GM21367 (cell line): Measurements from ENCODE around the gene KATNAL1.

Experiments used
- ATAC-seq: cut with Tn5 transposase; IDR thresholded peaks from one replicate; pipeline ENCODE4 v1.9.1; 2021; ENCODE audit not compliant: unreplicated experiment

KATNAL1 gene

GRCh38 chr13:30307194-30307970, at the start of gene KATNAL1:
KATNAL1 (minus strand) TSS chr13:30307551; CDS start chr13:30283777, 23,774 bp downstream.
- peak; percentile 36 for ATAC-seq

- ATAC-seq: no peak
These were observed 48.5 kb upstream of the KATNAL1 start for GRCh38 chr13:30355839-30356238.

GRCh38 chr13:30355384-30355699, 48.0 kb upstream of the KATNAL1 start:
- ATAC-seq: no peak

DNA sequence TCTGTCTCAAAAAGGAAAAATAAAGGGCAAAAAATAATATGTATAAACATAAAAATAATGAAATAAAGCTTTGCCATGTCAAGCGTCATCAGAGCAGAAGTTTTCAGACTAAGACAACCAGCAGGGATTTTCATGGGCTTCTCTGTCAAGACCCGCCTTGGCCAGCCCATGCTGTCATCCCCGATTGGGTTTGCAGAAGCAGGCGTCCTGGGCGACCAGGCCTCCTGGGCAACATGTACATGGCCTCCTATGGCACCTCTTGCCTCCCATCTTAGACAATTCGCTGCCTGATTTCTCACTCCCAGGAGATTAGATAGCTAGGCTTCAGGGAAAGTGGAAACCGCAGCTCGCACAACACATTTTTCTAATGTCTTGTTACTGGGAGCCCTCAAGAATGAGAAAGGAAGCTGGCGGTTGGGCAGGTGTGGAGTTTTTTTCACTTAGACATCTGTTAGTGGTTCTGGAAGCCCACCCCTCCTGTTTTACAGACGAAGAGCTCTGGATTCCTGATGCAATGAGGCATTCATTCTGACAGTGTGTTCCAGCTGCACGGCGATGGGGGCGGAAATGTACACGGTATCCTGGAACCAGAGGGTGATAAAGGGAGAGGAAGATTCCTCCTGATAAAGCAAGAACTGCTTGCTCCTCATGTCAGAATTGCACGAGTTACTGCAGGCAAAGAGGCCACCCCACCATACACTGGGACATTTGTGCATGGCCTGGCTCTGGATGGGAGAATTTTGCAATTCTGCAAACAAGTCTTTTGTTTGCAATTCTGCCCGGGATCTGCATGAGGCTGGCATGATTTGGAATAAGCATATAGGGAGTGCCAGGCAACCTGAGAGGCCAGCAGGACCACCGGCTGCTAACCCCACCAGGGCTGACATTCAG, 47.4 kb upstream of the KATNAL1 start:
- ATAC-seq: no peak

GRCh38 chr13:30353471-30354215, 46.3 kb upstream of the KATNAL1 start:
- no peak for ATAC-seq

DNA sequence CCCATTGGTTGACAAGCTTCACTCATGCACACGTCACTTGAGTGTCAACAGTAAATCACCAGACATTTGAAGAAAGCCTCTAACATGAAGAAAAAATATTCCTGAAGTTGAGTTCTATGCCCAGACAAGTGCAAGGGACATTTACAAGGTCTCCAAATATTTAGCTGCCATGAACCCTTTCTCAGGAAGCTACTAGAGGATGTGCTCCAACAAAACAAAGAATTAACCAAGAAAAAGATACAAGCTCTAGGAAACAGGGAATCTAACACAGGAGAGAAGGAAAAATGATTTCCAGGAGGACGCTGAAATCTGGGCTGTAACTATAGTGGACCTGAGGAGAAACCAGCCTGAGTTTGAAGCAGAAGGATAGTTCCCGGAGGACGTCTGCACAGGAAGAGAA, 45.7 kb upstream of the KATNAL1 start:
- ATAC-seq: no peak

DNA sequence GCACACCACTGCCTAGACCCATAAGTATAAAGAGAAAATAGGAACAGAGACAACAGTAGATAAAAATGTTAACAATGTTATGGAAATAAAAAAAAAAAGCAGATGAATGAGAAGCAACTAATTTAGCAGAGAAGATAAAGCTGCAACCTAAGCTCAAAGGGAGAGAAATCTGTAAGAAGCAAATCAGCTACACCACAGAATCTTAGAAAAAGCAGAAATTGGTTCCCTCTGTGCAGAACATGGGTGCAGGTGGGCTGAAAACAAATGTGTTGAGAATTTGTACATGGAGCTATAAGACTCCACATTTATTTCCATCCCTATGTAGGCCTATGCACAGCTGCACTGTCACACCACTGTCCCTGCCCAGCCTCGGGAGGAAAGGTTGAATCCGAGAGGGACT, 44.8 kb upstream of the KATNAL1 start:
- no peak for ATAC-seq

- peak; percentile 20 for ATAC-seq
These were observed 39.4 kb upstream of the KATNAL1 start for GRCh38 chr13:30346789-30347167.

DNA sequence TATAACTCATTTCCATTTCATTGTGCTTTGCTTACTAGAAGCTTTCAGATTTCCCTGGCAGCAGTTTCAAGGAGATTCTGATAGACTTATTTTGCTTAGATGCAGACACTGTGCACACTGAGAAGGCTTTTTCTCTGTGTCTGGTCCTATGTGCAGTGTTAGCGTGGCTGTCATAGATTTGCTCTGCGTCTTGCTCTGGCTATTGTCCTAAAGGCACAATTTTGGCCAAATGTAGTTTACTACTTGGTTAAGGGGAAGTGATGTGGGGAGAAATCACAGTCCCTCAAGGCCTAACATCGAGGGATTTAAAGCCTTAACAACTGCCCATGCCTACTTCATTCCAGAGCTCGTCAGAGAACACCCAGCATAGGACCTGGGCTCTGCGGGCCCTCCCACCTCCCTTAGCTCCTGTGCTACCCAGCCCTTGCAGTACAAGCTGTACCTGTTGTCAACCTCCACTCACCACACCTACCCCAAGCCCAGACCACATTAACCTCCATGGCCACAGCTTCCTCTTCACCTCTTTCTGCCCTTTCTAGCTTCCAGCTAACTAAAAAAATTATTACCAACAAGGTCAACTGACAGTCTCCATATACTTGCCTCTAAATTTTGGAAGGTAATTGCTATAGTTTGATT, 38.9 kb upstream of the KATNAL1 start:
- ATAC-seq: peak; percentile 58

DNA sequence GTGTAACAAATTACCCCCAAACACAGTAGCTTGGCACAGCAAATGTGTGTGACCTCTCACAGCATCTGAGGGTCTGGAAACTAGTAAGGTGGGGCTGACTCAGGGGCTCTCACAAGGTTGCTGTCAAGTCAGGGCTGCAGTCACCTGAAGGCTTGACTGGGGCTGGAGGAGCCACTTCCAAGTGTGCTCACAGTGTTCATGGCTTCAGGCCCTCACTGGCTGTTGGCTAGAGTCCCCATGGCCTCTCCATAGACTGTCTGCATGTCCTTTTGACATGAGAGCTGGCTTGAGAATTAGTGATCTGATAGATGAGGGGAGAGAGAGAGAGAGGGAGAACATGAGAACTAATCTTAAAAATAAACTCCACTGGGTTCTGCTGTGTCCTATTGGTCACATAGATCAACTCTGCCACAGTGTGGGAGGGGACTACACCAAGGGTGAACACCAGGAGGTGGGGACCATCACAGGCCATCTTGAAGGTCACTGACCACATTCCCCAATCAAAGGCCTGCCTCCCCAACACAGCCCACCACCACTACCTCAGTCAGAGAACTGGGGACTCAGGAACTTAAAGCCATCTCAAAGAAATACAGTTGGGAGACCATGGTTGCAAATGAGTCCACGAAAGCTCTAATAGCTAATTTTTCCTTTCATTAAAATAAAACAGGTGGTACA, 38.2 kb upstream of the KATNAL1 start:
- ATAC-seq: no peak

GRCh38 chr13:30341815-30342570, 34.6 kb upstream of the KATNAL1 start:
- no peak for ATAC-seq

DNA sequence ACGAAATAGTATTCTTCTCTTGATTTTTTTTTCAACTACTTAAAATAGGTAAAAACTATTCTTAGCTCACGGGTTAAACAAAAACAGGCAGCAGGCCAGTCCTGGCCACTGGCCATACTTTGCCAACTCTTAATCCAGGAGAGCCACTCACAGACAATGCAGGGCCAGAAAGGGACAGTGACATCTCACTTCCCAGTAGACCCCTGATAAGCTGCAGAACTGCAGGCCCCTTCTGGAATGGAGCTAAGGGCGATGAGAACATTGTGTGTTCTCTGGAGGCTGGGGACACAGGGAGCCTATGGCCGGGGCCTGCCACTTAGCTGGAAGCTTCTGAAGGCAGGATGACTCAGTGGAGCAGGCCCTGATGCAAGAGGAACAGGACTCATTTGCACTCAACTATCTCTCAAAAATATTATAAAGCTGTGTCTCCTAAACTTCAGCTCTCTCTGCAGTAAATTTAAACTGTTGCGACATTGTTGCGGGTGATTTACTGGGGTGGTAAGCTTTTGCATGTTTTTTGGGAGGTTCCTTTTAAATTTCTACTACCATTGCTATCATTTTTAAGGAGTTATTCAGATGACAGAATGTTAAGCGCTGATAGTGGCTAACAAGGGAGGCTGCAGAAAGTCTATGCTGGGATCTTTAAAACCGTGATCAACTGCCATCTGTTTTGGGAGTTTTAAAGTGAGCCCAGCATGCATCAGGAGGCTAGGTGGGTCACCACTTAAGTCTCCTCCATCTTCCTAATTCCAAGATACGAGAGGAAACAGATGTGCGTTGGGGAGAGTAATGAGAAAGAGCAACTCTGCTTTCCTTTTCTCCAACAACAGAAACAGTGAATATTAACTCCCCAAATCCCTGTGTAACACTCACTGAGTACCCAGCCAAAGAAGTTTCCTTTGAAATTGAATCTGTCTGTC, 33.2 kb upstream of the KATNAL1 start:
- ATAC-seq: no peak

DNA sequence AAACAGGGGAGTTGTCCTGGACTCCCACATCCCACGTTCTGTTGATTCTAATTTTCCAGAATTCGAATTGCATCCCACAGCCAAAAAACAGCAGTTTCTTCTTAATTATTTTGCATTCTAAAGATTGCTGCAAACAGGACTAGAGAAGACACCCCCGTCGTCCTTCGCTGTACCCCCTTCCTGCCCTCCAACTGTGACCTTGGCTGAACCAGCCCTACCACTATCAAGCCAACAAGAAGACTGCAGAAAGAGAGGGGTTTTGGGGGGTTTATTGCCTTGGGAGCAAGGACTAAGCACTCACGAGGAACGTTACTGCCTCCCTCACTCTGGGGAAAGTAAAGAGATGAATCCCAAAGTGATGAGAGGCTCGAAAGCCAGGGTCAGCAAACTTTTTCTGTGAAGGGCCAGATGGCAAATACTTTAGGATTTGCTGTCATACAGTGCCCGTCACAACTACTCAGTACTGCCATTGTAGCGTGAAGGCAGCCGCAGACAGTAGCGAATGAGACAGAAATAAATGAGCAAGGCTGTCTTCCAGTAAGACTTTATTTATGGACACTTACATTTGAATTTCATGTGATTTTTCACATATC, 32.5 kb upstream of the KATNAL1 start:
- ATAC-seq: no peak

GRCh38 chr13:30338952-30339351, 31.6 kb upstream of the KATNAL1 start:
- ATAC-seq: no peak

DNA sequence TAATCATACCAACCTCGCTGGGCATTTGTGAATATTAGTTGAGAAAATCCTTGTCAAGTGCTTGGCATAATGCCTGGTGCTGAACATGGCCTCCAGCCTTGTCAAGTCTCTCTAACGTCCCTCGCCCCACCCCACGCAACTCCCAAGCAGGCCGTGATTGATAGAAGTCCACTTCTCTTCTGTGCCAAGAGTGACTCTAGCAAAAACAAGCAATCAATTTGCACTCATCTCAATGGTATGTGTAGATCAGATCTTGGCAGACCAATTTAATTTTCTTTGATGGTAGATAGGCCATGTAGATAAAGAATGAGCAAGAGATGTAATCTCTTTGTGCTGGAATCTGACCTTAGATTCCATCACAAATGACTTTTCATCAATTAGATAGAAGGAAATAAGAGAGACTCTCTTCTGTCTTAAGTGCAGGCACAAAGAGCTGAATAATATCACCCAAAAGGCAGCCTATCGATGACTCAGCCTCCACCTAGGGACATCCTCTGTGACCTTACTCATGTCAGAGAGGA, 31.0 kb upstream of the KATNAL1 start:
- no peak for ATAC-seq

DNA sequence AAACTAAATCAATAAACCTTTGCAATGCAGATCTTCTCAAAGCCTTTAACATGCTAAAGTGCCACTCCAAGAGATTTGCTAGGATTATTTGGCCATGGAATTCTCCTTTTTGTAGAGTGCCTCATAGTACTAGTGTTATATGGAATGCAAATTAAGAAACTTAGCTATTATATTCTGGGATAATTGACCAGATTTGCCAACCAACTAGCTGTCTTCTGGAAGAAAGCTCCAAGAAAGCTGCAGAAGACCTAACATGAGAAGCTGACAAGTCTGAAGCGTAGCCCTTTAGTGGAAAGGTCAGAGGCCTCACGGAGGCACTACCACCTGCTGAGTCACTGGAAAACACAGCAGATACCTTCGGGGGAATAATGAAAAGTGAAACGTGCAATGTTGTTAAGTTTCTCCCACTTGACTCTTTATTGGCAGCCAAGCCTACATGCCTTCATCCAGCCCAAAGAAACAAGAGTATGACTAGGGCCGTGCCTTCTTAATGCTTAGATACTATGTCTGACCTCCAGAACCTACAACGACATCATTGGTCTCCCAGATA, 29.8 kb upstream of the KATNAL1 start:
- no peak for ATAC-seq

DNA sequence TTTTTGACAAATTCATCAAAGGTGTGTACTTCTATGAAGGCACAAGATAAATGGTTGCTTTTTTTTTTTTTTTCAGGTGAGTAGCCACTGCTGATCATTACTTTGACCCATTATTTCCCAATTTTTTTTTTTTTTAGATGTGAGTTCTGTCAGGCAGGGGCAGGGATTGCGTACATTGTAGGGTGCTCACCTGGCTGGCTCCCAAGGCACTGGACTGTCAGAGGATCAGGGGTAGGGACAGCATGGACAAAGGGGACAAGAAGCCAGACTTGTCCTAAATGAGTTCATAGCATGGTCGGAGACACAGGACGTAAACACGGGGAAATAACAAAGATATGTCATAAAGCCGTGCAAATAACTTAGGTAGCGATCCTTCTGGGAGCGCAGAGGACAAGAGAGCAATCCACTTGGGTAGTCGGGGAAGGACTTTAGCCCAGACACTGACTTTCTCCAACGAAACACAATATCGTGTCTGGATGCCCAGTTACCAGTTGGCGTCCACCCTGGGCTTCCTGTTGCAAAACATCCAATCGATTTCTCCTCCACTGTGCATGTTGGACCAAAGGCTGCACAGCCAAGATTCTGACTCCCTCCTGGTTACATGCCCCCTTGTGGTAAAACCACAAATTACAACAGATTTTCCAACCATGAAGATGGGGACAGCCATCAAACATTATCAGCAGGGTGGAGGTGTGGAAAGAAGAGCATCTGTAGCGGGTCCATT, 27.5 kb upstream of the KATNAL1 start:
- ATAC-seq: no peak
